ENCODE measurements around the gene ATG14.
"Not testable (repeated sequence)": the region's sequence is repeated elsewhere in the genome, so short reads cannot be mapped to it uniquely, and the experiment has no call there.

DNA sequence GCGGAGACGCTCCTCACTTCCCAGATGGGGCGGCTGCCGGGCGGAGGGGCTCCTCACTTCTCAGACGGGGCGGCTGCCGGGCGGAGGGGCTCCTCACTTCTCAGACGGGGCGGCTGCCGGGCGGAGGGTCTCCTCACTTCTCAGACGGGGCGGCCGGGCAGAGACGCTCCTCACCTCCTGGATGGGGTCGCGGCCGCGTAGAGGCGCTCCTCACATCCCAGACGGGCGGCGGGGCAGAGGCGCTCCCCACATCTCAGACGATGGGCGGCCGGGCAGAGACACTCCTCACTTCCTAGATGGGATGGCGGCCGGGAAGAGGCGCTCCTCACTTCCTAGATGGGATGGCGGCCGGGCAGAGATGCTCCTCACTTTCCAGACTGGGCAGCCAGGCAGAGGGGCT, 44.8 kb upstream of the ATG14 start:
- not testable (repeated sequence) for TF ChIP-seq OVOL3, ZNF10 (tag by site-specific recombination; IDR thresholded peaks at IDR 0.05)
- TF ChIP-seq, protein P1, sequence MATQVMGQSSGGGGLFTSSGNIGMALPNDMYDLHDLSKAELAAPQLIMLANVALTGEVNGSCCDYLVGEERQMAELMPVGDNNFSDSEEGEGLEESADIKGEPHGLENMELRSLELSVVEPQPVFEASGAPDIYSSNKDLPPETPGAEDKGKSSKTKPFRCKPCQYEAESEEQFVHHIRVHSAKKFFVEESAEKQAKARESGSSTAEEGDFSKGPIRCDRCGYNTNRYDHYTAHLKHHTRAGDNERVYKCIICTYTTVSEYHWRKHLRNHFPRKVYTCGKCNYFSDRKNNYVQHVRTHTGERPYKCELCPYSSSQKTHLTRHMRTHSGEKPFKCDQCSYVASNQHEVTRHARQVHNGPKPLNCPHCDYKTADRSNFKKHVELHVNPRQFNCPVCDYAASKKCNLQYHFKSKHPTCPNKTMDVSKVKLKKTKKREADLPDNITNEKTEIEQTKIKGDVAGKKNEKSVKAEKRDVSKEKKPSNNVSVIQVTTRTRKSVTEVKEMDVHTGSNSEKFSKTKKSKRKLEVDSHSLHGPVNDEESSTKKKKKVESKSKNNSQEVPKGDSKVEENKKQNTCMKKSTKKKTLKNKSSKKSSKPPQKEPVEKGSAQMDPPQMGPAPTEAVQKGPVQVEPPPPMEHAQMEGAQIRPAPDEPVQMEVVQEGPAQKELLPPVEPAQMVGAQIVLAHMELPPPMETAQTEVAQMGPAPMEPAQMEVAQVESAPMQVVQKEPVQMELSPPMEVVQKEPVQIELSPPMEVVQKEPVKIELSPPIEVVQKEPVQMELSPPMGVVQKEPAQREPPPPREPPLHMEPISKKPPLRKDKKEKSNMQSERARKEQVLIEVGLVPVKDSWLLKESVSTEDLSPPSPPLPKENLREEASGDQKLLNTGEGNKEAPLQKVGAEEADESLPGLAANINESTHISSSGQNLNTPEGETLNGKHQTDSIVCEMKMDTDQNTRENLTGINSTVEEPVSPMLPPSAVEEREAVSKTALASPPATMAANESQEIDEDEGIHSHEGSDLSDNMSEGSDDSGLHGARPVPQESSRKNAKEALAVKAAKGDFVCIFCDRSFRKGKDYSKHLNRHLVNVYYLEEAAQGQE (tag by site-specific recombination; IDR thresholded peaks at IDR 0.05), result not testable (repeated sequence)
- TF ChIP-seq, protein P2, sequence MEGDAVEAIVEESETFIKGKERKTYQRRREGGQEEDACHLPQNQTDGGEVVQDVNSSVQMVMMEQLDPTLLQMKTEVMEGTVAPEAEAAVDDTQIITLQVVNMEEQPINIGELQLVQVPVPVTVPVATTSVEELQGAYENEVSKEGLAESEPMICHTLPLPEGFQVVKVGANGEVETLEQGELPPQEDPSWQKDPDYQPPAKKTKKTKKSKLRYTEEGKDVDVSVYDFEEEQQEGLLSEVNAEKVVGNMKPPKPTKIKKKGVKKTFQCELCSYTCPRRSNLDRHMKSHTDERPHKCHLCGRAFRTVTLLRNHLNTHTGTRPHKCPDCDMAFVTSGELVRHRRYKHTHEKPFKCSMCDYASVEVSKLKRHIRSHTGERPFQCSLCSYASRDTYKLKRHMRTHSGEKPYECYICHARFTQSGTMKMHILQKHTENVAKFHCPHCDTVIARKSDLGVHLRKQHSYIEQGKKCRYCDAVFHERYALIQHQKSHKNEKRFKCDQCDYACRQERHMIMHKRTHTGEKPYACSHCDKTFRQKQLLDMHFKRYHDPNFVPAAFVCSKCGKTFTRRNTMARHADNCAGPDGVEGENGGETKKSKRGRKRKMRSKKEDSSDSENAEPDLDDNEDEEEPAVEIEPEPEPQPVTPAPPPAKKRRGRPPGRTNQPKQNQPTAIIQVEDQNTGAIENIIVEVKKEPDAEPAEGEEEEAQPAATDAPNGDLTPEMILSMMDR (tag by site-specific recombination; IDR thresholded peaks at IDR 0.05), result not testable (repeated sequence)
